ENCODE measurements around the gene KRAS. TPM values are rescaled to one million over a fixed set of nuclear protein-coding genes. Genes with fewer than 3 reads are reported as not detected.
A peak's percentile ranks its signal among the peaks of the same experiment; 100 is the strongest.

The KRAS gene
- total and polyA plus RNA-seq, 12 donors: 3.6 to 21.3 (median 11.6) TPM

GRCh38 chr12:25264114-25264513, 13.4 kb upstream of the KRAS start:
- Histone ChIP-seq H3K4me3 (no peak overlapping the region), H3K9me3 (replicated peaks in 1 of 3) (no peaks in the 10 kb centered on the region), H3K27ac (no peak overlapping the region), H3K36me3 (replicated peaks in 1 of 2) (no peaks in the 10 kb centered on the region), H3K27me3 (no peaks in the 10 kb centered on the region), H3K4me1 (replicated peaks in 1 of 2) (no peaks in the 10 kb centered on the region)
- intact Hi-C loops (cut with DNase I): no loop called here
- TF ChIP-seq POLR2A (IDR thresholded peaks at IDR 0.05) (no peak), CTCF (IDR thresholded peaks at IDR 0.05) (no peak)
- WGBS, 4 donors: 0 to 65% (median 43%) methylated on average over 1 of the region's 1 CpG
- no peak for DNase-seq

- Histone ChIP-seq H3K9me3 (replicated peaks in 1 of 3) (no peaks in the 10 kb centered on the region), H3K4me1 (replicated peaks in 1 of 2) (no peaks in the 10 kb centered on the region), H3K4me3 (no peak overlapping the region), H3K27me3 (no peaks in the 10 kb centered on the region), H3K36me3 (replicated peaks in 1 of 2) (no peaks in the 10 kb centered on the region), H3K27ac (no peak overlapping the region)
- no peak for DNase-seq
- intact Hi-C loops (cut with DNase I): no loop called here
- WGBS, 4 donors: 89 to 95% (median 93%) methylated on average over 4 of the region's 4 CpGs
- TF ChIP-seq CTCF (IDR thresholded peaks at IDR 0.05): no peak
- TF ChIP-seq POLR2A (IDR thresholded peaks at IDR 0.05): no peak
Measured at GRCh38 chr12:25263594-25263993, 12.9 kb upstream of the KRAS start.

GRCh38 chr12:25262389-25263074, 11.8 kb upstream of the KRAS start:
- H3K4me3 ChIP-seq: no peak overlapping the region
- no peak overlapping the region for H3K27ac ChIP-seq
- H3K9me3 ChIP-seq (replicated peaks in 1 of 3): no peaks in the 10 kb centered on the region
- 85 to 100% (median 87%) methylated on average over 1 of the region's 1 CpG for WGBS, 4 donors
- H3K4me1 ChIP-seq (replicated peaks in 1 of 2): no peaks in the 10 kb centered on the region
- H3K36me3 ChIP-seq (replicated peaks in 1 of 2): no peaks in the 10 kb centered on the region
- intact Hi-C loops (cut with DNase I): no loop called here
- no peak for DNase-seq
- no peak for TF ChIP-seq POLR2A (IDR thresholded peaks at IDR 0.05)
- no peak for TF ChIP-seq CTCF (IDR thresholded peaks at IDR 0.05)
- H3K27me3 ChIP-seq: no peaks in the 10 kb centered on the region

- Histone ChIP-seq H3K27me3 (no peaks in the 10 kb centered on the region), H3K9me3 (replicated peaks in 1 of 3) (no peaks in the 10 kb centered on the region), H3K27ac (no peak overlapping the region), H3K4me3 (no peak overlapping the region), H3K36me3 (replicated peaks in 1 of 2) (no peaks in the 10 kb centered on the region), H3K4me1 (replicated peaks in 1 of 2) (no peaks in the 10 kb centered on the region)
- WGBS, 4 donors: 41 to 68% (median 61%) methylated on average over 5 of the region's 5 CpGs
- TF ChIP-seq CTCF (IDR thresholded peaks at IDR 0.05) (no peak), POLR2A (IDR thresholded peaks at IDR 0.05) (no peak)
- intact Hi-C loops (cut with DNase I): no loop called here
- peak in 5 of 7 donors; percentile 24 to 56 (median 53) for DNase-seq
Measured at GRCh38 chr12:25257590-25258324, 7.0 kb upstream of the KRAS start.
